Endothelial cell of umbilical vein (primary cell): ENCODE measurements around the gene TECPR2. TPM values are rescaled to one million over a fixed set of nuclear protein-coding genes. Genes with fewer than 3 reads are reported as not detected.
A peak's percentile ranks its signal among the peaks of the same experiment; 100 is the strongest.

Experiments
- BruUV-seq: library from RNA; stranded (reverse); fragments of 400-500 nt; replicated peaks from 2 replicates; lab custom pipeline; 2021; lab: Mats Ljungman, UMichigan
- CTCF ChIA-PET: fragments of 300-600, 350-600 bp; sonication (Branson Sonifier 250); formaldehyde crosslinking; loops from one replicate; lab custom pipeline; 2021; ENCODE audit warnings: antibody characterized with exemption, inconsistent platforms; lab: Charles Lee
- POLR2A ChIA-PET: fragments of 300-600, 350-600 bp; sonication (Branson Sonifier 250); formaldehyde crosslinking; loops from one replicate; lab custom pipeline; 2021; ENCODE audit warnings: antibody characterized with exemption, inconsistent platforms; lab: Charles Lee
- DNase-seq: peaks from one replicate; pipeline ENCODE4 v3.0.0-alpha.2; 2011; ENCODE audit warnings: low read depth, low spot score
- FAIRE-seq: peaks from 2 replicates; lab custom pipeline; 2011; peaks lifted over from hg19 to GRCh38; lab: Jason Lieb, UNC
- H2AFZ ChIP-seq: 2 replicates; pipeline ENCODE4 v1.6.0; 2012; ENCODE audit warnings: low read depth, low read length, control low read depth, inconsistent platforms
- H3K27ac ChIP-seq: 2 replicates; pipeline ENCODE4 v1.5.1; 2011; ENCODE audit warnings: low read depth, mild to moderate bottlenecking, control low read depth, low read length, moderate library complexity; ENCODE audit not compliant: insufficient read depth
- H3K27me3 ChIP-seq, 2 experiments: 2 replicates each; pipeline versions ENCODE4 v1.6.0 to v1.6.1; 2011; ENCODE audit warnings: low read length in 2 of 2, mixed read lengths in 1 of 2; ENCODE audit not compliant: control insufficient read depth in 2 of 2, insufficient read depth in 2 of 2
- H3K36me3 ChIP-seq, 2 experiments: 2 replicates in 1 of 2; 3 replicates in 1 of 2; pipeline ENCODE4 v1.5.1; 2011; ENCODE audit warnings: low read length in 2 of 2, mild to moderate bottlenecking in 1 of 2, moderate library complexity in 1 of 2; ENCODE audit not compliant: control insufficient read depth in 2 of 2, insufficient read depth in 2 of 2; ENCODE audit errors: extremely low read depth in 1 of 2
- H3K4me1 ChIP-seq: 3 replicates; pipeline ENCODE4 v1.5.1; 2011; ENCODE audit warnings: mild to moderate bottlenecking, low read length; ENCODE audit not compliant: control insufficient read depth, insufficient read depth; ENCODE audit errors: extremely low read depth
- H3K4me2 ChIP-seq: 2 replicates; pipeline ENCODE4 v1.6.1; 2011; ENCODE audit warnings: low read length, control low read depth, mixed read lengths; ENCODE audit not compliant: insufficient read depth
- H3K4me3 ChIP-seq, 3 experiments: fragments of 200-600 bp in 1 of 3; sonication (generic), shearing (Covaris generic) in 1 of 3; replicated peaks in 1 of 3; 2 replicates each; pipeline ENCODE4 v1.5.1; 2011 to 2016; ENCODE audit warnings: control low read depth in 3 of 3, low read length in 3 of 3, mild to moderate bottlenecking in 2 of 3, inconsistent platforms in 1 of 3, low read depth in 1 of 3, moderate library complexity in 1 of 3; ENCODE audit not compliant: insufficient read depth in 1 of 3
- H3K79me2 ChIP-seq: 2 replicates; pipeline ENCODE4 v1.6.0; 2012; ENCODE audit warnings: low read length, inconsistent platforms; ENCODE audit not compliant: control insufficient read depth, insufficient read depth
- H3K9ac ChIP-seq: replicated peaks from 2 replicates; pipeline ENCODE3; 2011; ENCODE audit warnings: low read length, control low read depth; ENCODE audit not compliant: insufficient read depth; ENCODE audit errors: extremely low read depth
- H3K9me1 ChIP-seq: replicated peaks from 3 replicates; pipeline ENCODE4 v1.6.0; 2011; ENCODE audit warnings: mild to moderate bottlenecking, low read length; ENCODE audit not compliant: control insufficient read depth, insufficient read depth; ENCODE audit errors: extremely low read depth
- H3K9me3 ChIP-seq: replicated peaks from 2 replicates; pipeline ENCODE4 v1.5.1; 2012; ENCODE audit warnings: low read length, inconsistent platforms; ENCODE audit not compliant: control insufficient read depth, insufficient read depth
- H4K20me1 ChIP-seq: replicated peaks from 2 replicates; pipeline ENCODE3; 2011; ENCODE audit warnings: mild to moderate bottlenecking, low read length; ENCODE audit not compliant: control insufficient read depth, insufficient read depth; ENCODE audit errors: extremely low read depth
- CTCF ChIP-seq, 2 donors: IDR thresholded peaks; 1 replicate in 1 of 2; 2 replicates in 1 of 2; pipeline ENCODE4 v1.5.1; 2011; ENCODE audit warnings: low read length in 2 of 2, mild to moderate bottlenecking in 2 of 2, moderate library complexity in 2 of 2, control low read depth in 1 of 2, inconsistent platforms in 1 of 2, low read depth in 1 of 2; ENCODE audit not compliant: insufficient read depth in 1 of 2; ENCODE audit errors: extremely low read depth in 1 of 2
- EZH2 ChIP-seq: IDR thresholded peaks from 2 replicates; pipeline ENCODE4 v1.6.1; 2012; ENCODE audit warnings: borderline replicate concordance, low read depth, mild to moderate bottlenecking, moderate library complexity, low read length, inconsistent platforms; ENCODE audit not compliant: severe bottlenecking
- FOS ChIP-seq: IDR thresholded peaks from 2 replicates; pipeline ENCODE4 v1.6.1; 2011; ENCODE audit warnings: mild to moderate bottlenecking, low read length, moderate library complexity, borderline replicate concordance; ENCODE audit not compliant: insufficient read depth
- GATA2 ChIP-seq: IDR thresholded peaks from 2 replicates; pipeline ENCODE4 v1.7.0; 2011; ENCODE audit warnings: low read depth, mild to moderate bottlenecking, moderate library complexity, mixed read lengths, low read length; ENCODE audit not compliant: insufficient read length, insufficient read depth
- JUN ChIP-seq: IDR thresholded peaks from 2 replicates; pipeline ENCODE4 v1.6.1; 2011; ENCODE audit warnings: borderline replicate concordance, low read depth; ENCODE audit not compliant: insufficient read length, insufficient read depth
- MAX ChIP-seq: IDR thresholded peaks from 2 replicates; pipeline ENCODE4 v1.6.1; 2011; ENCODE audit not compliant: insufficient read depth, insufficient read length
- MYC ChIP-seq: IDR thresholded peaks from one replicate; pipeline ENCODE4 v1.6.1; 2011; ENCODE audit warnings: mild to moderate bottlenecking, low read depth, low read length
- POLR2A ChIP-seq: IDR thresholded peaks from 2 replicates; pipeline ENCODE4 v1.6.1; 2012; ENCODE audit warnings: low read depth, mild to moderate bottlenecking, control low read depth, low read length
- POLR2AphosphoS5 ChIP-seq: IDR thresholded peaks from 2 replicates; pipeline ENCODE4 v1.6.1; 2012; ENCODE audit warnings: low read depth, mild to moderate bottlenecking, control low read depth, low read length, moderate library complexity; ENCODE audit not compliant: insufficient read depth
- dilution Hi-C: fragments of 300-500 bp; cut with MboI; formaldehyde crosslinking; loops from one replicate; pipeline ENCODE4 v1.15.0; 2019; ENCODE audit warnings: low sequenced_read_pairs; ENCODE audit not compliant: extremely low pct_ligation_motif_present
- intact Hi-C: fragments of 100-400 bp; cut with micrococcal nuclease; formaldehyde crosslinking; loops from one replicate; pipeline ENCODE4 v1.10.0; 2022
- polyA plus RNA-seq, 4 experiments: library from polyadenylated mRNA; depleted of rRNA in 3 of 4; stranded (reverse) in 3 of 4; unstranded in 1 of 4; fragments of >200 nt; gene quantifications; 2 replicates each; pipeline versions ENCODE4 v1.2.1 to v1.2.3, GENCODE V29; 2011 to 2012; ENCODE audit warnings: missing spikeins in 1 of 4
- total RNA-seq: library from RNA; stranded (reverse); gene quantifications from 2 replicates; pipeline ENCODE4 v1.2.3, GENCODE V29; 2021

TECPR2 gene
- total and polyA plus RNA-seq, 2 donors (not counting 3 experiments of a cell fraction or from before 2014, with no cell fraction given): 8.9 to 21.5 TPM

- no TSS peak for BruUV-seq
- no peak overlapping the region for H3K27ac ChIP-seq
- peak overlapping the region; percentile 71 for H2AFZ ChIP-seq
- H4K20me1 ChIP-seq: no peaks in the 10 kb centered on the region
- CTCF ChIA-PET: interaction anchor here (0.6 to 3.0 kb wide), 28 partner anchors 12 to 394 kb away, joined by 3 to 40 read pairs (median 4); partner anchors contain the start of gene ANKRD9
- H3K9ac ChIP-seq: no peak overlapping the region
- POLR2A ChIA-PET: interaction anchor here (0.5 to 1.1 kb wide), 4 partner anchors 47 to 429 kb away, joined by 3 to 4 read pairs (median 3); no protein-coding TSS in a partner anchor
- H3K9me3 ChIP-seq: no peaks in the 10 kb centered on the region
- no peaks in the 10 kb centered on the region for H3K36me3 ChIP-seq
- peak overlapping the region; percentile 6 for H3K4me2 ChIP-seq
- H3K27me3 ChIP-seq: no peaks in the 10 kb centered on the region
- peaks cover 28% of the 10 kb centered on the region for H3K4me1 ChIP-seq
- no peaks in the 10 kb centered on the region for H3K79me2 ChIP-seq
- DNase-seq (no peak), FAIRE-seq (no peak)
- intact Hi-C loops: loop anchor here (1.0 to 10.0 kb wide), 5 partner anchors 68 to 255 kb away; partner anchors contain the start of gene RCOR1
- H3K9me1 ChIP-seq: no peaks in the 10 kb centered on the region
- TF ChIP-seq POLR2AphosphoS5 (no peak), CTCF (IDR thresholded peaks at IDR 0.05; ENCODE audit: extremely low read depth in 1 of 2, insufficient read depth in 1 of 2, low read depth in 1 of 2, low read length in 2 of 2) (no peak), POLR2A (no peak), EZH2 (no peak), GATA2 (no peak), MYC (no peak), JUN (no peak), MAX (no peak), FOS (no peak)
- no peak overlapping the region for H3K4me3 ChIP-seq
- dilution Hi-C loops: no loop called here
Observed at GRCh38 chr14:102523569-102524450, 161.1 kb downstream of the TECPR2 start.
